ENCODE results near the gene SH2D3C.

Gene SH2D3C

DNA sequence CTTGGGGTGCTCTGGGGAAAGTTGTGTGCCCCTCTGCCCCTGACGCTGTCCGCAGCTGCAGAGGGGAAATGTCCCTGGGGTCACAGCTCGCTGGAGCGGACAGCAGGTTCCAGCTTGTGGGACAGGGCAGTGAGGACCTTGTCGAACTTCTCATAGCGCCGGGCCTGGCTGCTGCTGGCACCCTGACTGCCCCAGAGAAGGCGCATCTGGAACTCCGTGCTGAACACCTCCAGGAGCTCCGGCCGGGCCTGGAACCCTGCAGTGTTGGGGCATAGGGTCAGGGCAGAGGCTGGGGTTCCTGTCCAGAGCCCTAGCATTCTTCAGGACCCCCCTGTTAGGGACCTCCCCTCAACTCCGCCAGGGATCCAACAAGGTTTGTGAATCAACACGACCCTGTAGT, 39.8 kb downstream of the SH2D3C start:
- DNase-seq, result no peak

DNA sequence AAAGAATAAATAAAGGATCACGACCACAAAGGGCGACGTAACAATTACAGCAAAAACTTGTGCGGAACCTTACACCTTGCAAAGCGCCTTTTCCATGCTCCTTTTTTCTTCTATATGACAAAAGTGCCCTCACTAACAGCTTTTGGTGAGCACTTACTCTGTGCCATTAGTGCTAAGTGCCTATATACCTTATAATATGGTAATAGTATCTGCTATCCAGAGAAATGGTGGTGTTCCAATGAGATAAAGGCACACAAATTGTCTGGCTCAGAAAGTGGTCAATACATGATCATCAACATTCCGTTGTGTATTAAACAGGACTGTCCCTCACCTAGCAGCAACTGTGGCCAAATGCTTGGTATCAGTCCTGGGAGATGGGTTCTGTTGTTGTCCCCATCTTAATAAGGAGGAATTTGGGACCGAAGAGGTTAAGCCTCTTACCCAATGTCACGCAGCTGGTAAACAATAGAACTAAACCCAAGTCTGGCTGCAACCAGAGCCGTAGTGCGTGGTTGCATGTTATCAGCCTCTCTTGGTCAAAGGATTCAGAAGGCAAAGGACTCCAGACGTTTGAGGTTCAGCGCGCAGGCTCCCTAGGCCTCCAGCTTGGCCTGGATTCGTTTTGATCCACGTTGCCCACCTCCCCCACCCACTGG, 42.8 kb downstream of the SH2D3C start:
- DNase-seq, result no peak

DNA sequence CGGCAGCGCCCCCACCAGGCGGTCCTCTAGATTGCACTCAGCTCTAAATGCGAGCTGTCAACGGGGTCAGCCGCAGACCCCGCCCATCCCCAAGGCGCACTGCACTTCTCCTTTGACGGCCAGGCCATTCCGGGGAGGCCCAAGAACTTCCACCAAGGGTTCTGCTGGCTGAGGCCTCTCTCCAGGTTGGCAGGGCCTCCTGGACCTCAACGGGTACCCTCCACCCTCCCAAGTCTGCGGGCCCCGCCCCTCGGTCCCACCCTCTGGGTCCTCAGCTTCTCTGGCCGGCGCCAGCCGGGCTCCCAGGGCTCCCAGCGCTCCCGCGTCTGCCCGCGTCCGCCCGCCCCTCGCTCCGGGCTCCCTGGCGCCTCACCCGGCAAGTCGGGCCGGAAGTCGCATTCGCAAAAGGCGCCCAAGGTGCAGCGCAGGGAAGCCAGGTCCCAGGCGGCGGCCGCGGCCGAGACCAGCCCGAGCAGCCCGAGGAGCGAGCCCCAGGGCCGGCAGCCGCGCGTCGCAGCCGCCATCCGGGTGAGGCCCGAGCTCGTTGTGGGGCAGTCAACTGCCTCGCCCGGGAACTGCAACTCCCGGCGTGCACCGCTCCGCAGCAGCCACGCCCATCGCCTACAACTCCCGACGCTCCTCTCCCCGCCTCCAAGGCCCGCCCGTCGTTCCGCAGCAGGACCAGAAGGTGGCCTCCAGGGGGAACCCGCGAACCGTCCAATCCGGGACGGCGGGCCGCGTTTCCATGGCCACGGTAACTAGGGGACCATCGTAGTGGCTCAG, 43.5 kb downstream of the SH2D3C start, which contains the start of gene TOR2A:
Gene TOR2A (minus strand): TSS at position 548 of the 783 bp plus-strand sequence. CDS start 24 bp downstream, at position 524.
- DNase-seq, result peak; percentile 99

DNA sequence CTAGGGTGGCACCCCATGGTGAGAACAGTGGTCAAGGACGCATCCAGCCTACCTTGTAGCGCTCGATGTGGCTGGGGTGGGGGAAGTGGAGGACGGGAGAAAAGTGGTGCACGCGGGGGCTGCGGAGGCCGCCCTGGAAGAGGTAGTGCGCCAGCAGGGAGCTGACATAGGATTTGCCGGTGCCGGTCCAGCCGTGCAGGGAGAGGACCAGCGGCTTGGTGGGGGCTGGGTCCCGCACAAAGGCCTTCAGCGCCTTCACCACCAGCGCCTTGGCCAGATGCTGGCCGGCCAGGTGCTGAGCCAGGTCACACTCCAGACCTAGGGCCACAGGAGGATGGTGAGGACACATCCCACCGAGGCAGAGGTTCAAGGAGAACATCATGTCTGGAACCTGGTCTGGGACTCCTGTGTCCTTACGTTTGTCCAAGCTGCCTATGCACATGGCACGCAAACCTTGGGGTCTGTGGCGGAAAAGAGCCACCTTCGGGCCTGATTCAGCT, 44.2 kb downstream of the SH2D3C start:
- DNase-seq, result no peak

DNA sequence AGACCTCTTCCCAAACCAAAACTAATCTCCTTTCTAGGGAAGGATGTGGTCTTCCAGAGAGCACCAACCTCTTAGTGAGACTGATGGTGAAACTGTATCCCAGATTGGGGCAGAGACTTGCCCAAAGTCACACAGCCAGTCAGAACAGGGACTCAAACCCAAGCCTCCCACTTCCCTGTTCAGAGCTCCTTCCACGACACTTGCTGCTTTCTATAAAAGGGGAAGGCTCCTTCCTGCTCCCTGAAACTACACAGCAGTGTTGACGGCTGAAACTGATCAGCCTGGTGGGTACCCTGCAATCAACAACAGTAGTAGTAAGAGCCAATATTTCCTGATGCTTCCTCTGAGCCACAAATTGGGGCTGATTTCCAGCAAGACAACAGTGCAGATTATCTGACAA, 44.9 kb downstream of the SH2D3C start:
- no peak for DNase-seq

GRCh38 chr9:127732444-127732843, 46.0 kb downstream of the SH2D3C start:
- no peak for DNase-seq

- DNase-seq, result no peak
Observed at GRCh38 chr9:127731938-127732337, 46.5 kb downstream of the SH2D3C start.

GRCh38 chr9:127730799-127731410, 47.6 kb downstream of the SH2D3C start:
- DNase-seq, result no peak

DNA sequence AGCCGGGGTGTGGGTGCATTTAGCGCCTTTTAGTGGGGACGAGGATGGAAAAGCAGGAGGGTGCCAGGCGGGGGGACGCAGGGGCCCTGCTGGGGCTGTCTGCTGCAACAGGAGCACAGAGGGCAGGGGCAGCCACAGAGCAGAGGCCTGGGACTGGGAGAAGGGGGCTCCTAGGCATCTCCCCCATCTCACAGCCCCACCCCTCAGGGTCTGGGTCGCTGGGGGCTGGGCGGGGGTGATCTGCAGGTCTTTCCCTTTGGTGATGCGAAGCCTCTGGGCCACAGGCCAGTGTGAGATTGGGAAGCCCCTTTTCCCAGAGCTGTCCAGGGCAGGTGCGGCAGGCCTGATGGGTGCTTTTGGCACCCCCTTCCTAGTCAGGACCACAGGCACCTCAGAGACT, 48.2 kb downstream of the SH2D3C start:
- no peak for DNase-seq

- DNase-seq, result no peak
Observed at GRCh38 chr9:127729522-127730256, 48.8 kb downstream of the SH2D3C start.

- DNase-seq, result no peak
Observed at GRCh38 chr9:127728808-127729207, 49.7 kb downstream of the SH2D3C start.

GRCh38 chr9:127726871-127727270, 51.6 kb downstream of the SH2D3C start:
- DNase-seq, result no peak

- DNase-seq, result no peak
Observed at GRCh38 chr9:127724012-127724411, 54.5 kb downstream of the SH2D3C start.

DNA sequence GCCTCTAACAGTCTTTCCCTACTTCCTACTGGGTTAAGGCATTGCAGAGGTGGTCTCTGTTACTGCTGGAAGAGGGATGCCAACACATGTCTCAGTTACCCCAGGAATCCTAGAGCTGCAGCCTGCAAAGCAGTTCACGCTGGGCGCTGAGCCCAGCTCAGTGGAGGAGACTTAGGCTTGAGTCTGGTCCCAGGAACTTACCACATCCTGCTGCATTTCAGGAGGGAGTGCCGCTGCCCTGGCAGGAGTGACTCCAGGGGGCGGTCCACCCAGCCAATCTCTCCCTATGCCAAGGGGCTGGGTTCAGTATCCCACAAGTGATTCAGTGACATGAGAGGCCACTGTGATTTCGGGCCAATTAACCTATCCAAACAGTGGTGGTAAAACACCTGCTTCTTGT, 55.0 kb downstream of the SH2D3C start:
- DNase-seq, result no peak

DNA sequence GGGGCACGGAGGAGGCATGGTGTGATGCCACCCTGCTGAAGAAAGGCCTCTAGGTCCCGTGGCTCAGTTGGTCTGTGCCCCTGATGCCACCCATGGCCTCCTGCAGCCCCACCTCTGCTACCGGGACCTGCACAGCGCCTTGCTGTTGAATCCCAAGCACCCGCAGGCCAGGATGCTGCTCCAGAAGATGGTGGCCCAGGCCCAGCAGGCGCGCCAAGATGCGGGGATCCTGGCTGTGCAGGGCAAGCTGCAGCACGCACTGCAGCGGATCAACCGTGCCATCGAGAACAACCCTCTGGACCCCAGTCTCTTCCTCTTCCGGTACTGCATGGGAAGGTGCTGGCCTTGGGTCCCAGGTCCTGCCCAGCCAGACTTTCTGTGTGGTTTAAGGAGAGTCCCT, 55.5 kb downstream of the SH2D3C start:
- no peak for DNase-seq

- DNase-seq, result no peak
Observed at GRCh38 chr9:127722055-127722745, 56.3 kb downstream of the SH2D3C start.

DNA sequence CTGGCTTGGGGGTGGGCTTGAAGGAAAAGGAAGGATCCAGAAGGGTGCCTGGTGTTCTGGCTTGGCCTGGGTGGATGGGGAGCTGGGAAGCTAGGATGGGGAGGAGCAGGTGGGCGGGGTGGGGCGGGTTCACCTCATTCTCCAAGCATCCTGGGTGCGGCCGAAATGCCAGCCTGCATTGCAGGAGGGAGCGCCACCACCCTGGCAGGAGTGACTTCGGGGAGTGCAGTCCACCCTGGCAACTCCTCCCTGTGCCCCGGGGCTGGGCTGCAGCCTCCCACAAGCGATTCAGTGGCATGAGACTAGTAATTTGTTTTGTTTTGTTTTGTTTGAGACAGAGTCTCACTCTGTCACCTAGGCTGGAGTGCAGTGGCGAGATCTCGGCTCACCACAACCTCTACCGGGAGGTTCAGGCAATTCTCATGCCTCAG, 57.1 kb downstream of the SH2D3C start:
- DNase-seq, result no peak

- DNase-seq, result no peak
Observed at GRCh38 chr9:127720865-127721227, 57.6 kb downstream of the SH2D3C start.

DNA sequence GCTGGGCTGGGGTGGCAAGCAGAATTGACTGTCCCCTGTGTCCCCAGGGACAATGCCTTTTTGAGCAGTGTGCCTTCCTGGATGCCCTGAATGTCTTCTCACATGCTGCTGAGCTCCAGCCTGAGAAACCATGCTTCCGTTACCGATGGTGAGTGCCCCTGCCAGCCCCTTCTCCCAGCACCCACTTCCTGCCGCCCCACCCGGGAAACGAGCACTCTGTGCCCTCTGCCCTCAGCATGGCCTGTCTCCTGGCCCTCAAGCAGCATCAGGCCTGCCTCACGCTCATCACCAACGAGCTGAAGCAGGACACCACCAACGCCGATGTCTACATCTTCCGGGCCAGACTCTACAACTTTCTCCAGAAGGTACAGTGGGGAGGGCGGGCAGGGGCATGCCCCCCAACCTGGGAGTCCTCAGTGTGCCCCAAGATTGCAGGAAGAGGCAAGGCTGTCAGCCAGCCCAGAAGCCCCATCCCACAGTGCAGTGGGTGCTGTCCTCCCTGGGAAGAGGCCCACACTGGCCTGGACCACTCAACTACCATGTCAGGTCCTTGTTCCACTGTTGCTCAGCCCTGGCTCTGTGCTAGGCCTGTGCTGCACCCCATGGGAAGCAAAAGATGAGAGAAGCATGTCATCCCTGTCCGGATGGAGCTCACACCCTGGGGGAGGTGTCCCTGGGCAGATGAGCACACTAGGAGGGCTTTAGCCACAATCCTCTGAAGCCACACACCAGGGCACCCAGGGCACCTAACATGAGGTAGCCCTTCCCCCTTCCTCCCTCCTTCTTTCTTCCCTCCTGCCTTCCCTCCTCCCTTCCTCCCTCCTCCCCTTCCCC, 58.2 kb downstream of the SH2D3C start:
- DNase-seq, result no peak

- DNase-seq, result no peak
Observed at GRCh38 chr9:127717766-127718165, 60.7 kb downstream of the SH2D3C start.

GRCh38 chr9:127716412-127716811, 62.1 kb downstream of the SH2D3C start:
- no peak for DNase-seq
